ENCODE measurements around the gene ESAM. TPM values are rescaled to one million over a fixed set of nuclear protein-coding genes. Genes with fewer than 3 reads are reported as not detected.

ESAM gene
- total and polyA plus RNA-seq, 2 of the 8 experiments (the other 6 are each of a cell fraction or from before 2014, with no cell fraction given): 0.09 TPM; not detected in 1

DNA sequence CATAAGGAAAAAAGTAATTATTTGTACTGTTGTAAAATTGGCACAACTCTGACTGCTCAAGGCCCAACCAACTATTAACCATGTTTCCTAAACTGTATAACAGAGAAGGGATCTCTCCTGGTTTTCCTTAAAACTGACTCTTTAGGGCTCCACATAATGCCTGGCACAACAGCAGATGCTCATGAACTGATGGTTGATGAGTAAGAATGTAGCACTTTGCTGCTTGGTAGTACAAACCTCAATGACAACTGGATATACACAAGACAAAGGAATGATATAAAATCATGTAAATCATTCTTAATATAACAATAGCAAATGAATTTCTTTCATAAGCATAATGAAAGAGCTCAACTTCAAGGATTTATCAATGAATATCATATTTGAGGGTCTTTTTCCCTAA is 26.4 kb upstream of the ESAM start:
- Histone ChIP-seq H3K18ac (ENCODE audit: extremely low read depth, low read length) (no peak overlapping the region), H3K79me1 (ENCODE audit: low read depth, low read length) (peaks cover 9% of the 10 kb centered on the region; the same call in 1 of the 2 replicates), H3K27me3 (replicated peaks in 1 of 4; ENCODE audit: control insufficient read depth in 3 of 4, extremely low read depth in 1 of 4, insufficient read depth in 3 of 4, low read length in 3 of 4) (no peaks in the 10 kb centered on the region), H3K23me2 (ENCODE audit: low read depth, low read length) (no peaks in the 10 kb centered on the region), H3K79me2 (ENCODE audit: control insufficient read depth in 1 of 2, insufficient read depth in 2 of 2, low read length in 2 of 2) (peaks cover 21 to 91% of the 10 kb centered on the region in 2 experiments), H3K56ac (replicated peaks; ENCODE audit: insufficient read length, low read depth, low read length) (no peak overlapping the region), H2BK5ac (ENCODE audit: low read depth, low read length) (no peak overlapping the region), H3K4ac (replicated peaks; ENCODE audit: insufficient read length, low read depth, low read length) (no peak overlapping the region), H4K8ac (ENCODE audit: extremely low read depth, insufficient read depth, low read length) (no peak overlapping the region), H4K5ac (ENCODE audit: insufficient read length, low read depth, low read length) (no peak overlapping the region), H3K4me1 (replicated peaks in 1 of 4; ENCODE audit: control insufficient read depth in 3 of 4, insufficient read depth in 4 of 4, low read length in 3 of 4) (peaks cover 3 to 20% (median 7%) of the 10 kb centered on the region in 4 experiments; a peak in 6 of 7 replicates), H2BK20ac (ENCODE audit: low read length) (no peak overlapping the region), H3K36me3 (ENCODE audit: control insufficient read depth in 2 of 4, insufficient read depth in 4 of 4, low read length in 3 of 4) (no peaks in the 10 kb centered on the region), H3K27ac (ENCODE audit: low read depth, low read length) (no peak overlapping the region), H4K20me1 (replicated peaks in 1 of 2; ENCODE audit: control insufficient read depth in 1 of 2, insufficient read depth in 2 of 2, low read length in 2 of 2) (peaks cover 14 to 19% of the 10 kb centered on the region in 2 experiments), H3K9ac (replicated peaks in 1 of 4; ENCODE audit: extremely low read depth in 1 of 4, low read depth in 3 of 4, low read length in 3 of 4) (no peak overlapping the region), H3K9me3 (ENCODE audit: insufficient read depth in 2 of 2, low read depth in 1 of 2, low read length in 1 of 2) (no peaks in the 10 kb centered on the region), H3K23ac (ENCODE audit: insufficient read length) (no peak overlapping the region), H3K14ac (ENCODE audit: insufficient read length) (no peak overlapping the region), H2BK15ac (ENCODE audit: low read length) (no peak overlapping the region), H2AFZ (ENCODE audit: low read length) (no peak overlapping the region), H4K91ac (replicated peaks; ENCODE audit: insufficient read length, low read length) (no peak overlapping the region), H3K4me2 (ENCODE audit: insufficient read depth in 1 of 2, low read depth in 2 of 2, low read length in 2 of 2) (no peak overlapping the region), H3K4me3 (ENCODE audit: extremely low read depth in 1 of 4, insufficient read depth in 2 of 4, low read depth in 3 of 4, low read length in 4 of 4) (no peak overlapping the region), H2BK120ac (replicated peaks; ENCODE audit: low read depth, low read length) (no peak overlapping the region), H2AK5ac (ENCODE audit: low read depth, low read length) (no peak overlapping the region), H2BK12ac (ENCODE audit: low read depth, low read length) (no peak overlapping the region)
- ChIA-PET POLR2A (ENCODE audit: partially characterized antibody) (interaction anchor here (1.4 to 4.5 kb wide), 2 partner anchors 9 to 11 kb away, joined by 3 to 23 read pairs; partner anchors contain the start of gene MSANTD2), CTCF (ENCODE audit: partially characterized antibody) (interaction anchor here (0.6 to 3.8 kb wide), 5 partner anchors 10 to 367 kb away, joined by 3 to 14 read pairs (median 6); no protein-coding TSS in a partner anchor)
- FAIRE-seq (no peak), DNase-seq (ENCODE audit: low read depth in 1 of 2, low spot score in 2 of 2) (no peak)
- TF ChIP-seq ASH2L (IDR thresholded peaks at IDR 0.05; ENCODE audit: low read length): no peak
- TF ChIP-seq SRF (IDR thresholded peaks at IDR 0.05; ENCODE audit: low read depth, low read length): no peak
- no peak for TF ChIP-seq PHF8 (conservative IDR thresholded peaks at IDR 0.05; ENCODE audit: low read depth, low read length)
